Breast epithelium (tissue), 4 donors: ENCODE measurements around the gene KIF26B. TPM values are rescaled to one million over a fixed set of nuclear protein-coding genes. Genes with fewer than 3 reads are reported as not detected.

ENCODE experiments used
- DNase-seq, 2 donors: peaks; one replicate each; pipeline ENCODE4 v3.0.0-alpha.2; 2019; ENCODE audit warnings: low spot score in 2 of 2
- H3K27ac ChIP-seq, 2 donors: fragments of 200-600 bp; sonication (generic) in 1 of 2; one replicate each; pipeline ENCODE4 v1.5.1; 2016 to 2019; ENCODE audit warnings: mild to moderate bottlenecking in 1 of 2
- H3K27me3 ChIP-seq, 2 donors: fragments of 200-600 bp; sonication (generic) in 1 of 2; one replicate each; pipeline versions ENCODE4 v1.5.1 to v1.6.0; 2017 to 2019; ENCODE audit warnings: control low read depth in 1 of 2, mild to moderate bottlenecking in 1 of 2
- H3K36me3 ChIP-seq: fragments of 200-600 bp; one replicate; pipeline ENCODE4 v1.5.1; 2019
- H3K4me1 ChIP-seq, 2 donors: fragments of 200-600 bp; sonication (generic); one replicate each; pipeline ENCODE4 v1.5.1; 2016 to 2019; ENCODE audit warnings: control low read depth in 1 of 2
- H3K4me3 ChIP-seq, 3 donors: fragments of 200-600 bp; sonication (generic); 1 replicate in 2 of 3; 2 replicates in 1 of 3; pipeline ENCODE4 v1.5.1; 2016 to 2019; ENCODE audit warnings: mild to moderate bottlenecking in 3 of 3, moderate library complexity in 2 of 3
- H3K9me3 ChIP-seq, 2 donors: fragments of 200-600 bp; sonication (generic) in 1 of 2; one replicate each; pipeline ENCODE4 v1.5.1; 2016 to 2019; ENCODE audit warnings: control low read depth in 1 of 2
- CTCF ChIP-seq, 3 donors: fragments of 450-650 bp; IDR thresholded peaks; one replicate each; pipeline ENCODE4 v1.5.1; 2016 to 2017; ENCODE audit warnings: antibody characterized with exemption in 3 of 3, mild to moderate bottlenecking in 3 of 3, moderate library complexity in 3 of 3
- POLR2A ChIP-seq: fragments of 450-650 bp; IDR thresholded peaks from one replicate; pipeline ENCODE4 v1.6.1; 2016; ENCODE audit warnings: antibody characterized with exemption, mild to moderate bottlenecking, moderate library complexity
- POLR2AphosphoS5 ChIP-seq, 3 donors: sonication (generic); formaldehyde crosslinking; IDR thresholded peaks; one replicate each; pipeline ENCODE4 v1.6.1; 2017; ENCODE audit warnings: antibody characterized with exemption in 3 of 3
- intact Hi-C: fragments of 100-400 bp; cut with DNase I; formaldehyde crosslinking; loops from one replicate; pipeline ENCODE4 v1.15.1; 2023; ENCODE audit warnings: low total_unique reads
- total RNA-seq, 3 donors: library from RNA; depleted of rRNA; stranded (reverse); fragments of >200 nt; gene quantifications; one replicate each; pipeline ENCODE4 v1.1.0, GENCODE V29; 2016

Gene KIF26B
- total RNA-seq, 3 donors from 2014 or later, result 0.32 to 1.0 (median 0.33) TPM

- intact Hi-C loops, result no loop called here
- H3K4me3 ChIP-seq, result no peak overlapping the region
- H3K9me3 ChIP-seq, result no peaks in the 10 kb centered on the region
- DNase-seq, result no peak
- H3K36me3 ChIP-seq, result no peaks in the 10 kb centered on the region
- no peak for TF ChIP-seq POLR2A
- no peak for TF ChIP-seq CTCF (IDR thresholded peaks at IDR 0.05)
- TF ChIP-seq POLR2AphosphoS5 (IDR thresholded peaks at IDR 0.05), result no peak
- H3K4me1 ChIP-seq, result no peaks in the 10 kb centered on the region
- H3K27ac ChIP-seq, result no peak overlapping the region
- no peaks in the 10 kb centered on the region for H3K27me3 ChIP-seq
Observed at GRCh38 chr1:245458761-245459174, 304.0 kb downstream of the KIF26B start.

- Histone ChIP-seq H3K4me1 (no peaks in the 10 kb centered on the region), H3K27me3 (no peaks in the 10 kb centered on the region), H3K27ac (no peak overlapping the region), H3K4me3 (no peak overlapping the region), H3K9me3 (no peaks in the 10 kb centered on the region), H3K36me3 (no peaks in the 10 kb centered on the region)
- no peak for DNase-seq
- TF ChIP-seq POLR2A, result no peak
- no peak for TF ChIP-seq POLR2AphosphoS5 (IDR thresholded peaks at IDR 0.05)
- TF ChIP-seq CTCF (IDR thresholded peaks at IDR 0.05), result no peak
- intact Hi-C loops, result no loop called here
Observed at GRCh38 chr1:245459621-245460020, 304.8 kb downstream of the KIF26B start.

- DNase-seq, result no peak
- no peaks in the 10 kb centered on the region for H3K36me3 ChIP-seq
- no peaks in the 10 kb centered on the region for H3K27me3 ChIP-seq
- TF ChIP-seq POLR2AphosphoS5 (IDR thresholded peaks at IDR 0.05) (no peak), POLR2A (no peak), CTCF (IDR thresholded peaks at IDR 0.05) (no peak)
- no peak overlapping the region for H3K27ac ChIP-seq
- no peak overlapping the region for H3K4me3 ChIP-seq
- intact Hi-C loops, result no loop called here
- no peaks in the 10 kb centered on the region for H3K4me1 ChIP-seq
- no peaks in the 10 kb centered on the region for H3K9me3 ChIP-seq
Observed at GRCh38 chr1:245461681-245462080, 306.9 kb downstream of the KIF26B start.

- intact Hi-C loops, result no loop called here
- Histone ChIP-seq H3K36me3 (no peaks in the 10 kb centered on the region), H3K9me3 (no peaks in the 10 kb centered on the region), H3K4me3 (no peak overlapping the region), H3K27me3 (no peaks in the 10 kb centered on the region), H3K4me1 (no peaks in the 10 kb centered on the region), H3K27ac (no peak overlapping the region)
- DNase-seq, result no peak
- no peak for TF ChIP-seq POLR2A
- no peak for TF ChIP-seq POLR2AphosphoS5 (IDR thresholded peaks at IDR 0.05)
- no peak for TF ChIP-seq CTCF (IDR thresholded peaks at IDR 0.05)
Observed at GRCh38 chr1:245462161-245462560, 307.4 kb downstream of the KIF26B start.

GRCh38 chr1:245463392-245464165, 308.8 kb downstream of the KIF26B start:
- no peak for TF ChIP-seq POLR2AphosphoS5 (IDR thresholded peaks at IDR 0.05)
- TF ChIP-seq POLR2A, result no peak
- TF ChIP-seq CTCF (IDR thresholded peaks at IDR 0.05), result no peak
- no peak for DNase-seq
- Histone ChIP-seq H3K4me1 (no peaks in the 10 kb centered on the region), H3K27ac (no peak overlapping the region), H3K9me3 (no peaks in the 10 kb centered on the region), H3K4me3 (no peak overlapping the region), H3K27me3 (no peaks in the 10 kb centered on the region), H3K36me3 (no peaks in the 10 kb centered on the region)
- intact Hi-C loops, result no loop called here
